ENCODE data around the gene MUL1. TPM values are rescaled to one million over a fixed set of nuclear protein-coding genes. Genes with fewer than 3 reads are reported as not detected.

Gene MUL1
- total RNA-seq, 1 experiment from 2014 or later: 23.4 TPM

GRCh38 chr1:20449735-20450311 lies 58.1 kb downstream of the MUL1 start:
- no peak overlapping the region for H3K27ac Mint-ChIP-seq (ENCODE audit: low read depth, unreplicated experiment)
- H3K4me1 Mint-ChIP-seq (ENCODE audit: insufficient read depth, unreplicated experiment): peaks cover 6% of the 10 kb centered on the region

More at GRCh38 chr1:20449735-20450311, 58.1 kb downstream of the MUL1 start:
- POLR2A ChIA-PET: no interaction called here
- CTCF ChIA-PET: no interaction called here
- no peaks in the 10 kb centered on the region for H3K9me3 Mint-ChIP-seq (ENCODE audit: unreplicated experiment)
- TF ChIP-seq, protein P1, sequence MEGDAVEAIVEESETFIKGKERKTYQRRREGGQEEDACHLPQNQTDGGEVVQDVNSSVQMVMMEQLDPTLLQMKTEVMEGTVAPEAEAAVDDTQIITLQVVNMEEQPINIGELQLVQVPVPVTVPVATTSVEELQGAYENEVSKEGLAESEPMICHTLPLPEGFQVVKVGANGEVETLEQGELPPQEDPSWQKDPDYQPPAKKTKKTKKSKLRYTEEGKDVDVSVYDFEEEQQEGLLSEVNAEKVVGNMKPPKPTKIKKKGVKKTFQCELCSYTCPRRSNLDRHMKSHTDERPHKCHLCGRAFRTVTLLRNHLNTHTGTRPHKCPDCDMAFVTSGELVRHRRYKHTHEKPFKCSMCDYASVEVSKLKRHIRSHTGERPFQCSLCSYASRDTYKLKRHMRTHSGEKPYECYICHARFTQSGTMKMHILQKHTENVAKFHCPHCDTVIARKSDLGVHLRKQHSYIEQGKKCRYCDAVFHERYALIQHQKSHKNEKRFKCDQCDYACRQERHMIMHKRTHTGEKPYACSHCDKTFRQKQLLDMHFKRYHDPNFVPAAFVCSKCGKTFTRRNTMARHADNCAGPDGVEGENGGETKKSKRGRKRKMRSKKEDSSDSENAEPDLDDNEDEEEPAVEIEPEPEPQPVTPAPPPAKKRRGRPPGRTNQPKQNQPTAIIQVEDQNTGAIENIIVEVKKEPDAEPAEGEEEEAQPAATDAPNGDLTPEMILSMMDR (IDR thresholded peaks at IDR 0.05; ENCODE audit: unreplicated experiment): no peak
- intact Hi-C loops (cut with micrococcal nuclease): no loop called here
- no TSS peak for BruUV-seq (replicated peaks)
- H3K36me3 Mint-ChIP-seq (ENCODE audit: insufficient read depth, unreplicated experiment): no peaks in the 10 kb centered on the region
- H3K27me3 Mint-ChIP-seq (ENCODE audit: insufficient read depth, unreplicated experiment): no peaks in the 10 kb centered on the region
- no peak for DNase-seq (ENCODE audit: unreplicated experiment)
- no peak overlapping the region for H3K4me3 Mint-ChIP-seq (ENCODE audit: unreplicated experiment)

Other genes with a start within 250 kb of the MUL1 start
- not detected in 2 replicates for gene VWA5B1, start 217.3 kb downstream of the MUL1 start, total RNA-seq (2022)
- gene CAMK2N1, start 21.9 kb downstream of the MUL1 start, total RNA-seq (2022): 4.9 and 9.7 TPM in 2 replicates
- not detected in 2 replicates for gene FAM43B, start 44.4 kb upstream of the MUL1 start, total RNA-seq (2022)
- gene CDA, start 80.9 kb upstream of the MUL1 start, total RNA-seq (2022): not detected in 2 replicates
- 20.9 and 26.1 TPM in 2 replicates for gene PINK1, start 125.3 kb upstream of the MUL1 start, total RNA-seq (2022)
- 292 and 397 TPM in 2 replicates for gene DDOST, start 153.2 kb upstream of the MUL1 start, total RNA-seq (2022)
- gene KIF17, start 209.9 kb upstream of the MUL1 start, total RNA-seq (2022): 0.19 and 1.9 TPM in 2 replicates
- gene SH2D5, start 224.6 kb upstream of the MUL1 start, total RNA-seq (2022): 14.0 and 14.6 TPM in 2 replicates